Keratinocyte (primary cell): Measurements from ENCODE around the gene FMN1. TPM values are rescaled to one million over a fixed set of nuclear protein-coding genes. Genes with fewer than 3 reads are reported as not detected.

ENCODE experiments used
- DNase-seq: peaks from one replicate; pipeline ENCODE4 v3.0.0-alpha.2; 2011; ENCODE audit warnings: low read depth, missing footprints, low spot score
- FAIRE-seq: peaks from 2 replicates; lab custom pipeline; 2011; peaks lifted over from hg19 to GRCh38; lab: Jason Lieb, UNC
- H2AFZ ChIP-seq: 2 replicates; pipeline ENCODE4 v1.6.0; 2012; ENCODE audit warnings: low read length, control low read depth, inconsistent platforms; ENCODE audit not compliant: control insufficient read depth
- H3K27ac ChIP-seq: 2 replicates; pipeline ENCODE4 v1.5.1; 2011; ENCODE audit warnings: low read length; ENCODE audit not compliant: control insufficient read depth, insufficient read depth
- H3K27me3 ChIP-seq: 3 replicates; pipeline ENCODE4 v1.6.0; 2011; ENCODE audit warnings: low read length; ENCODE audit not compliant: control insufficient read depth, insufficient read depth; ENCODE audit errors: extremely low read depth
- H3K36me3 ChIP-seq, 2 experiments: 2 replicates in 1 of 2; 3 replicates in 1 of 2; pipeline ENCODE4 v1.5.1; 2011; ENCODE audit warnings: low read length in 2 of 2, mild to moderate bottlenecking in 1 of 2; ENCODE audit not compliant: control insufficient read depth in 2 of 2, insufficient read depth in 2 of 2; ENCODE audit errors: extremely low read depth in 1 of 2
- H3K4me1 ChIP-seq: 3 replicates; pipeline ENCODE4 v1.5.1; 2011; ENCODE audit warnings: low read length; ENCODE audit not compliant: control insufficient read depth, insufficient read depth; ENCODE audit errors: extremely low read depth
- H3K4me2 ChIP-seq: 3 replicates; pipeline ENCODE4 v1.6.0; 2011; ENCODE audit warnings: low read depth, low read length; ENCODE audit not compliant: control insufficient read depth, insufficient read depth; ENCODE audit errors: extremely low read depth
- H3K4me3 ChIP-seq, 3 experiments: fragments of 200-600 bp in 1 of 3; sonication (generic) in 1 of 3; 2 replicates in 2 of 3; 3 replicates in 1 of 3; pipeline ENCODE4 v1.5.1; 2011 to 2016; ENCODE audit warnings: low read length in 3 of 3, mild to moderate bottlenecking in 3 of 3, control low read depth in 2 of 3, inconsistent platforms in 1 of 3, low read depth in 1 of 3, mixed read lengths in 1 of 3, mixed run types in 1 of 3, moderate library complexity in 1 of 3; ENCODE audit not compliant: control insufficient read depth in 2 of 3, insufficient read depth in 2 of 3; ENCODE audit errors: extremely low read depth in 1 of 3
- H3K79me2 ChIP-seq: 2 replicates; pipeline ENCODE4 v1.6.0; 2012; ENCODE audit warnings: low read length; ENCODE audit not compliant: control insufficient read depth, insufficient read depth
- H3K9ac ChIP-seq: 3 replicates; pipeline ENCODE4 v1.6.0; 2011; ENCODE audit warnings: low read length; ENCODE audit not compliant: control insufficient read depth, insufficient read depth; ENCODE audit errors: extremely low read depth
- H3K9me1 ChIP-seq: 3 replicates; pipeline ENCODE4 v1.6.0; 2011; ENCODE audit warnings: low read length; ENCODE audit not compliant: control insufficient read depth, insufficient read depth; ENCODE audit errors: extremely low read depth
- H3K9me3 ChIP-seq: 2 replicates; pipeline ENCODE4 v1.5.1; 2012; ENCODE audit warnings: low read depth, low read length; ENCODE audit not compliant: control insufficient read depth
- H4K20me1 ChIP-seq: 3 replicates; pipeline ENCODE4 v1.6.0; 2011; ENCODE audit warnings: low read length; ENCODE audit not compliant: control insufficient read depth, insufficient read depth; ENCODE audit errors: extremely low read depth
- EZH2 ChIP-seq: IDR thresholded peaks from one replicate; pipeline ENCODE4 v1.6.1; 2012; ENCODE audit warnings: inconsistent platforms, mild to moderate bottlenecking, low read length, moderate library complexity
- dilution Hi-C: fragments of 300-500 bp; cut with MboI; formaldehyde crosslinking; loops from one replicate; pipeline ENCODE4 v1.7.0; 2020; ENCODE audit warnings: low sequenced_read_pairs; ENCODE audit not compliant: extremely low pct_ligation_motif_present
- polyA plus RNA-seq, 5 experiments: library from polyadenylated mRNA; depleted of rRNA in 3 of 5; stranded (reverse) in 3 of 5; stranded (forward) in 1 of 5; unstranded in 1 of 5; fragments of >200 nt; gene quantifications; 1 replicate in 1 of 5; 2 replicates in 3 of 5; 3 replicates in 1 of 5; pipeline versions ENCODE4 v1.2.1 to v1.2.3, GENCODE V29; 2011 to 2012; ENCODE audit warnings: missing spikeins in 2 of 5, low read depth in 1 of 5, low replicate concordance in 1 of 5
- TF ChIP-seq, protein P1 (sequence below), 3 experiments: IDR thresholded peaks in 1 of 3; conservative IDR thresholded peaks in 1 of 3; optimal IDR thresholded peaks in 1 of 3; 2 replicates in 2 of 3; 3 replicates in 1 of 3; pipeline versions ENCODE3 to v1.5.1; 2011; ENCODE audit warnings: low read length in 3 of 3, mild to moderate bottlenecking in 3 of 3, moderate library complexity in 2 of 3, control low read depth in 1 of 3, inconsistent platforms in 1 of 3; ENCODE audit not compliant: insufficient read depth in 2 of 3; ENCODE audit errors: extremely low read depth in 1 of 3

FMN1 gene
- polyA plus RNA-seq, 1 donor (not counting 4 experiments of a cell fraction or from before 2014, with no cell fraction given), result 0.71 TPM

DNA sequence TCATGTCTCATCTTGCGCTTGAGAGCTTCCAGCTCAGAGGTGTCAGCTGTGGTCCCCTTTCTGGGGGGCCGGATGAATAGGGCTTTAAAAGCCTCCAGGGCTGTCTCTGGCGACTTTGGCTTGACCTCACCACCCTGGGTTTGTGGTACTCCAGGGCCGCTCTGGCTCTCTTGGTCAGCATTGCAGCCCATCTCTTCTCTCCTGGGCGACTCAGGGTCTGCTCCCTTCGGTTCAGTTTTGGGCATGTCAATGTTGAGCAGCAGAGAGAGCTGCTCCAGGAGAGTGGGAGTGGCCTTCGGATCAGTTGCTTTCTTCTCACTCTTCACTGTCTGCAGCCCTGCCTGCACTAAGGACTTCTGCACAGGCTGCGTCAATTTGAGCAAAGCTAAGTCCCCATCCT, 127.9 kb downstream of the FMN1 start:
- Histone ChIP-seq H3K9me1 (no peaks in the 10 kb centered on the region), H4K20me1 (no peaks in the 10 kb centered on the region), H3K9ac (no peak overlapping the region), H3K27ac (no peak overlapping the region), H3K4me3 (no peak overlapping the region), H3K9me3 (no peaks in the 10 kb centered on the region), H2AFZ (no peak overlapping the region), H3K79me2 (no peaks in the 10 kb centered on the region), H3K36me3 (peaks cover 0 to 2% of the 10 kb centered on the region in 2 experiments), H3K27me3 (no peaks in the 10 kb centered on the region), H3K4me1 (peaks cover 22% of the 10 kb centered on the region), H3K4me2 (no peak overlapping the region)
- no peak for DNase-seq
- dilution Hi-C loops, result no loop called here
- TF ChIP-seq, protein P1, sequence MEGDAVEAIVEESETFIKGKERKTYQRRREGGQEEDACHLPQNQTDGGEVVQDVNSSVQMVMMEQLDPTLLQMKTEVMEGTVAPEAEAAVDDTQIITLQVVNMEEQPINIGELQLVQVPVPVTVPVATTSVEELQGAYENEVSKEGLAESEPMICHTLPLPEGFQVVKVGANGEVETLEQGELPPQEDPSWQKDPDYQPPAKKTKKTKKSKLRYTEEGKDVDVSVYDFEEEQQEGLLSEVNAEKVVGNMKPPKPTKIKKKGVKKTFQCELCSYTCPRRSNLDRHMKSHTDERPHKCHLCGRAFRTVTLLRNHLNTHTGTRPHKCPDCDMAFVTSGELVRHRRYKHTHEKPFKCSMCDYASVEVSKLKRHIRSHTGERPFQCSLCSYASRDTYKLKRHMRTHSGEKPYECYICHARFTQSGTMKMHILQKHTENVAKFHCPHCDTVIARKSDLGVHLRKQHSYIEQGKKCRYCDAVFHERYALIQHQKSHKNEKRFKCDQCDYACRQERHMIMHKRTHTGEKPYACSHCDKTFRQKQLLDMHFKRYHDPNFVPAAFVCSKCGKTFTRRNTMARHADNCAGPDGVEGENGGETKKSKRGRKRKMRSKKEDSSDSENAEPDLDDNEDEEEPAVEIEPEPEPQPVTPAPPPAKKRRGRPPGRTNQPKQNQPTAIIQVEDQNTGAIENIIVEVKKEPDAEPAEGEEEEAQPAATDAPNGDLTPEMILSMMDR (optimal IDR thresholded peaks at IDR 0.05 in 1 of 3, IDR thresholded peaks at IDR 0.05 in 1 of 3, conservative IDR thresholded peaks at IDR 0.05 in 1 of 3; ENCODE audit: extremely low read depth in 1 of 3, insufficient read depth in 2 of 3, low read length in 3 of 3), result no peak
- no peak for TF ChIP-seq EZH2
- FAIRE-seq, result no peak

- Histone ChIP-seq H3K9me3 (no peaks in the 10 kb centered on the region), H3K36me3 (peaks cover 0 to 2% of the 10 kb centered on the region in 2 experiments), H4K20me1 (no peaks in the 10 kb centered on the region), H2AFZ (no peak overlapping the region), H3K4me1 (peaks cover 22% of the 10 kb centered on the region), H3K9ac (no peak overlapping the region), H3K4me3 (no peak overlapping the region), H3K4me2 (no peak overlapping the region), H3K27me3 (no peaks in the 10 kb centered on the region), H3K27ac (no peak overlapping the region), H3K9me1 (no peaks in the 10 kb centered on the region), H3K79me2 (no peaks in the 10 kb centered on the region)
- dilution Hi-C loops, result no loop called here
- no peak for DNase-seq
- no peak for FAIRE-seq
- TF ChIP-seq EZH2, result no peak
- TF ChIP-seq, protein P1 (optimal IDR thresholded peaks at IDR 0.05 in 1 of 3, IDR thresholded peaks at IDR 0.05 in 1 of 3, conservative IDR thresholded peaks at IDR 0.05 in 1 of 3; ENCODE audit: extremely low read depth in 1 of 3, insufficient read depth in 2 of 3, low read length in 3 of 3), result no peak
Observed at GRCh38 chr15:33064878-33065277, 129.6 kb downstream of the FMN1 start.
